ENCODE data around the gene MSX1. TPM values are rescaled to one million over a fixed set of nuclear protein-coding genes. Genes with fewer than 3 reads are reported as not detected.
A peak's percentile ranks its signal among the peaks of the same experiment; 100 is the strongest.

The MSX1 gene
- total and polyA plus RNA-seq, 2 of the 8 experiments (the other 6 are each of a cell fraction or from before 2014, with no cell fraction given) = 0.47 TPM; not detected in 1

GRCh38 chr4:4855301-4856070 lies 4.0 kb upstream of the MSX1 start:
- Histone ChIP-seq H3K4ac (replicated peaks; ENCODE audit: insufficient read length, low read depth, low read length) (no peak overlapping the region), H3K9me3 (ENCODE audit: insufficient read depth in 2 of 2, low read depth in 1 of 2, low read length in 1 of 2) (no peaks in the 10 kb centered on the region), H3K4me3 (ENCODE audit: extremely low read depth in 1 of 4, insufficient read depth in 2 of 4, low read depth in 3 of 4, low read length in 4 of 4) (no peak overlapping the region), H2BK20ac (ENCODE audit: low read length) (no peak overlapping the region), H3K23ac (ENCODE audit: insufficient read length) (no peak overlapping the region), H4K91ac (replicated peaks; ENCODE audit: insufficient read length, low read length) (no peak overlapping the region), H3K9ac (replicated peaks in 1 of 4; ENCODE audit: extremely low read depth in 1 of 4, low read depth in 3 of 4, low read length in 3 of 4) (no peak overlapping the region), H3K36me3 (ENCODE audit: control insufficient read depth in 2 of 4, insufficient read depth in 4 of 4, low read length in 3 of 4) (no peaks in the 10 kb centered on the region), H3K14ac (ENCODE audit: insufficient read length) (no peak overlapping the region), H3K56ac (replicated peaks; ENCODE audit: insufficient read length, low read depth, low read length) (no peak overlapping the region), H2AFZ (ENCODE audit: low read length) (no peak overlapping the region), H3K4me2 (ENCODE audit: insufficient read depth in 1 of 2, low read depth in 2 of 2, low read length in 2 of 2) (no peak overlapping the region; a peak in 1 of 4 replicates), H2BK120ac (replicated peaks; ENCODE audit: low read depth, low read length) (no peak overlapping the region), H3K27me3 (replicated peaks in 1 of 4; ENCODE audit: control insufficient read depth in 3 of 4, extremely low read depth in 1 of 4, insufficient read depth in 3 of 4, low read length in 3 of 4) (peaks cover 95 to 98% (median 95%) of the 10 kb centered on the region in 4 experiments), H3K23me2 (ENCODE audit: low read depth, low read length) (peaks cover 8% of the 10 kb centered on the region; the same call in 1 of the 2 replicates), H3K79me1 (ENCODE audit: low read depth, low read length) (no peaks in the 10 kb centered on the region), H2BK12ac (ENCODE audit: low read depth, low read length) (no peak overlapping the region), H2BK15ac (ENCODE audit: low read length) (no peak overlapping the region), H3K79me2 (ENCODE audit: control insufficient read depth in 1 of 2, insufficient read depth in 2 of 2, low read length in 2 of 2) (no peaks in the 10 kb centered on the region), H4K8ac (ENCODE audit: extremely low read depth, insufficient read depth, low read length) (no peak overlapping the region), H2BK5ac (ENCODE audit: low read depth, low read length) (no peak overlapping the region), H4K20me1 (replicated peaks in 1 of 2; ENCODE audit: control insufficient read depth in 1 of 2, insufficient read depth in 2 of 2, low read length in 2 of 2) (peaks cover 45 to 48% of the 10 kb centered on the region in 2 experiments), H2AK5ac (ENCODE audit: low read depth, low read length) (0 out of 2 replicates have a peak overlapping the region, but pooled peaks have one; percentile 53), H3K4me1 (replicated peaks in 1 of 4; ENCODE audit: control insufficient read depth in 3 of 4, insufficient read depth in 4 of 4, low read length in 3 of 4) (peaks cover 0 to 25% (median 13%) of the 10 kb centered on the region in 4 experiments; a peak in 6 of 7 replicates), H4K5ac (ENCODE audit: insufficient read length, low read depth, low read length) (no peak overlapping the region), H3K18ac (ENCODE audit: extremely low read depth, low read length) (no peak overlapping the region; the same call in 1 of the 2 replicates), H3K27ac (ENCODE audit: low read depth, low read length) (no peak overlapping the region)
- 6% methylated on average over 30 of the region's 33 CpGs; no CpG with 5 or more reads in 1 of the 2 experiments for whole genome bisulfite sequencing, 2 experiments (ENCODE audit: extremely low coverage in 1 of 2, insufficient coverage in 1 of 2, insufficient read length in 1 of 2, insufficient replicate concordance in 2 of 2, low coverage in 1 of 2, low lambda C conversion rate in 2 of 2, missing lambda C conversion rate in 1 of 2)
- no peak for FAIRE-seq
- CTCF ChIA-PET (ENCODE audit: partially characterized antibody) = interaction anchor here (1.3 to 3.6 kb wide), 3 partner anchors 9 to 186 kb away, joined by 3 to 12 read pairs (median 4); no protein-coding TSS in a partner anchor
- no peak for DNase-seq (ENCODE audit: low read depth in 1 of 2, low spot score in 2 of 2)
- POLR2A ChIA-PET (ENCODE audit: partially characterized antibody) = interaction anchor here (0.7 to 1.5 kb wide), 4 partner anchors 9 to 142 kb away, joined by 3 to 4 read pairs (median 3); no protein-coding TSS in a partner anchor
- TF ChIP-seq CHD2 (IDR thresholded peaks at IDR 0.05; ENCODE audit: low read length) (no peak), ASH2L (IDR thresholded peaks at IDR 0.05; ENCODE audit: low read length) (no peak), EGR1 (IDR thresholded peaks at IDR 0.05; ENCODE audit: borderline replicate concordance, low read depth, low read length) (no peak), FOSL1 (IDR thresholded peaks at IDR 0.05; ENCODE audit: insufficient read depth, low read depth, low read length) (no peak), ZNF274 (IDR thresholded peaks at IDR 0.05; ENCODE audit: borderline replicate concordance, extremely low read depth, low read length) (no peak), CTBP2 (IDR thresholded peaks at IDR 0.05; ENCODE audit: borderline replicate concordance, insufficient read depth, insufficient read length, low read length) (no peak), CHD1 (IDR thresholded peaks at IDR 0.05; ENCODE audit: low read depth, low read length) (no peak), RXRA (IDR thresholded peaks at IDR 0.05; ENCODE audit: insufficient read depth, low read depth, low read length) (no peak), EZH2 (IDR thresholded peaks at IDR 0.05; ENCODE audit: low read depth, low read length, severe bottlenecking) (peak; percentile 55)
- TF ChIP-seq, protein P1, sequence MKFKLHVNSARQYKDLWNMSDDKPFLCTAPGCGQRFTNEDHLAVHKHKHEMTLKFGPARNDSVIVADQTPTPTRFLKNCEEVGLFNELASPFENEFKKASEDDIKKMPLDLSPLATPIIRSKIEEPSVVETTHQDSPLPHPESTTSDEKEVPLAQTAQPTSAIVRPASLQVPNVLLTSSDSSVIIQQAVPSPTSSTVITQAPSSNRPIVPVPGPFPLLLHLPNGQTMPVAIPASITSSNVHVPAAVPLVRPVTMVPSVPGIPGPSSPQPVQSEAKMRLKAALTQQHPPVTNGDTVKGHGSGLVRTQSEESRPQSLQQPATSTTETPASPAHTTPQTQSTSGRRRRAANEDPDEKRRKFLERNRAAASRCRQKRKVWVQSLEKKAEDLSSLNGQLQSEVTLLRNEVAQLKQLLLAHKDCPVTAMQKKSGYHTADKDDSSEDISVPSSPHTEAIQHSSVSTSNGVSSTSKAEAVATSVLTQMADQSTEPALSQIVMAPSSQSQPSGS (IDR thresholded peaks at IDR 0.05; ENCODE audit: low read length) = no peak
